BJ (cell line): ENCODE measurements around the gene PGAP6. TPM values are rescaled to one million over a fixed set of nuclear protein-coding genes. Genes with fewer than 3 reads are reported as not detected.

ENCODE experiments used
- CTCF ChIA-PET: fragments of 350-600 bp; formaldehyde crosslinking; extraction: SDS; loops from one replicate; lab custom pipeline; 2021; ENCODE audit warnings: antibody characterized with exemption, inconsistent platforms; lab: Yijun Ruan, JAX
- POLR2A ChIA-PET: fragments of 300-600 bp; sonication (Branson Sonifier 250); formaldehyde crosslinking; extraction: SDS; loops from one replicate; lab custom pipeline; 2021; ENCODE audit warnings: antibody characterized with exemption; lab: Charles Lee
- DNase-seq: peaks from one replicate; pipeline ENCODE4 v3.0.0-alpha.2; 2011; ENCODE audit warnings: low read depth
- H3K27me3 ChIP-seq: 2 replicates; pipeline ENCODE4 v1.6.0; 2011; ENCODE audit warnings: low read length; ENCODE audit not compliant: control insufficient read depth, insufficient read depth
- H3K36me3 ChIP-seq: 2 replicates; pipeline ENCODE4 v1.5.1; 2011; ENCODE audit warnings: low read length; ENCODE audit not compliant: control insufficient read depth, insufficient read depth
- H3K4me3 ChIP-seq: 2 replicates; pipeline ENCODE4 v1.5.1; 2011; ENCODE audit warnings: low read depth, mild to moderate bottlenecking, control low read depth, low read length
- polyA plus RNA-seq: library from polyadenylated mRNA; depleted of rRNA; stranded (reverse); fragments of >200 nt; gene quantifications from 2 replicates; pipeline ENCODE4 v1.2.3, GENCODE V29; 2011
- TF ChIP-seq, protein P1 (sequence below): IDR thresholded peaks from 2 replicates; pipeline ENCODE4 v1.5.1; 2011; ENCODE audit warnings: low read depth, mild to moderate bottlenecking, control low read depth, inconsistent platforms, low read length, moderate library complexity; ENCODE audit not compliant: insufficient read depth

Gene PGAP6
- polyA plus RNA-seq, 1 experiment, result 131 TPM

DNA sequence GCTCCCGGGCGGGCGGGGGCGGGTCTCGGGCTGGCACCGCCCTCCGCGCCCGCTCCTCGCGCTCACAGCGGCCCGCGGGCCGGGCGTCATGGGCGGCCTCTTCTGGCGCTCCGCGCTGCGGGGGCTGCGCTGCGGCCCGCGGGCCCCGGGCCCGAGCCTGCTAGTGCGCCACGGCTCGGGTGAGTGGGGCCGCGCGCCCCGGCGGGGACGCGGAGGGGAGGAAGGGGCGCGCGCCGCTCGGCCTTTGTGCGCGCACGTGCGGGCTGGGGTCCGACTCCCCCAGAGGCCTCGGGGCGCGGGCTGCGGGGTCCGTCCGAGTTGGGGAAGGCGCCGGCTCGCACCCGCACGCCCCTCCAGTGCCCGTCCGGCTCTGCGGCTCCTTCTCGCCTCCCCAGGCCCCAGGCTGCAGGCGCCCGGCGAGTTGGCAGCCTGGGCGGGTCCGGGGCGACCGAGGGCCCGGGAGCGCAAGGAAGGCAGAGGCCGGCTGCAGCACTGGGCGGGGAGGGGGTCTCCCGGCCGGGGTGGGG, 15.4 kb upstream of the PGAP6 start, which contains the start of gene NME4:
Gene NME4 (plus strand): TSS at position 65 of the 527 bp plus-strand sequence. CDS start 24 bp downstream, at position 89.
- CTCF ChIA-PET, result interaction anchor here (1.0 to 1.6 kb wide), 3 partner anchors 10 to 98 kb away, joined by 3 read pairs; partner anchors contain the start of gene MRPL28
- POLR2A ChIA-PET, result no interaction called here
- H3K36me3 ChIP-seq, result peaks cover 10% of the 10 kb centered on the region
- TF ChIP-seq, protein P1, sequence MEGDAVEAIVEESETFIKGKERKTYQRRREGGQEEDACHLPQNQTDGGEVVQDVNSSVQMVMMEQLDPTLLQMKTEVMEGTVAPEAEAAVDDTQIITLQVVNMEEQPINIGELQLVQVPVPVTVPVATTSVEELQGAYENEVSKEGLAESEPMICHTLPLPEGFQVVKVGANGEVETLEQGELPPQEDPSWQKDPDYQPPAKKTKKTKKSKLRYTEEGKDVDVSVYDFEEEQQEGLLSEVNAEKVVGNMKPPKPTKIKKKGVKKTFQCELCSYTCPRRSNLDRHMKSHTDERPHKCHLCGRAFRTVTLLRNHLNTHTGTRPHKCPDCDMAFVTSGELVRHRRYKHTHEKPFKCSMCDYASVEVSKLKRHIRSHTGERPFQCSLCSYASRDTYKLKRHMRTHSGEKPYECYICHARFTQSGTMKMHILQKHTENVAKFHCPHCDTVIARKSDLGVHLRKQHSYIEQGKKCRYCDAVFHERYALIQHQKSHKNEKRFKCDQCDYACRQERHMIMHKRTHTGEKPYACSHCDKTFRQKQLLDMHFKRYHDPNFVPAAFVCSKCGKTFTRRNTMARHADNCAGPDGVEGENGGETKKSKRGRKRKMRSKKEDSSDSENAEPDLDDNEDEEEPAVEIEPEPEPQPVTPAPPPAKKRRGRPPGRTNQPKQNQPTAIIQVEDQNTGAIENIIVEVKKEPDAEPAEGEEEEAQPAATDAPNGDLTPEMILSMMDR, result no peak
- no peaks in the 10 kb centered on the region for H3K27me3 ChIP-seq
- no peak for DNase-seq
- H3K4me3 ChIP-seq, result peak within 1 kb of the TSS; percentile 62

DNA sequence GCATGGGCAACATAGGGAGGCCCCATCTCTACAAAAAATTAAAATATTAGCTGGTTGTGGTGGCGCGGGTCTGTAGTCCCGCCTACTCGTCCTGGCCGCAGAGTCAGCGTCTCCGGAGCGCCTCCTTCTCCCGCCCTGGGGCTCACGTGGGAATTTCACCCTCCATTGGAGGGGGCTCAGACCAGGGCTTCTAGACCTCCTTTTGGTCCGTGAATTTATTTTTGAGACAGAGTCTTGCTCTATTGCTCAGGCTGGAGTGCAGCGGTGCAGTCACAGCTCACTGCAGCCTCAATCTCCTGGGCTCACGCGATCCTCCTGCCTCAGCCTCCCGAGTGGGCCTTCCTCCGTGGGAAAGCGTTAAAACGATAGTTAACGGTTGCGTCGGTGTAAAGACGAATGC, 14.8 kb upstream of the PGAP6 start:
- POLR2A ChIA-PET, result no interaction called here
- no peak for DNase-seq
- TF ChIP-seq, protein P1, result 0 out of 2 replicates have a peak, but pooled peaks have one; percentile 3
- Histone ChIP-seq H3K36me3 (peaks cover 10% of the 10 kb centered on the region), H3K4me3 (peak overlapping the region; percentile 62), H3K27me3 (no peaks in the 10 kb centered on the region)
- CTCF ChIA-PET, result interaction anchor here (0.6 kb wide), 1 partner anchor 43 kb away, joined by 3 read pairs; no protein-coding TSS in a partner anchor

DNA sequence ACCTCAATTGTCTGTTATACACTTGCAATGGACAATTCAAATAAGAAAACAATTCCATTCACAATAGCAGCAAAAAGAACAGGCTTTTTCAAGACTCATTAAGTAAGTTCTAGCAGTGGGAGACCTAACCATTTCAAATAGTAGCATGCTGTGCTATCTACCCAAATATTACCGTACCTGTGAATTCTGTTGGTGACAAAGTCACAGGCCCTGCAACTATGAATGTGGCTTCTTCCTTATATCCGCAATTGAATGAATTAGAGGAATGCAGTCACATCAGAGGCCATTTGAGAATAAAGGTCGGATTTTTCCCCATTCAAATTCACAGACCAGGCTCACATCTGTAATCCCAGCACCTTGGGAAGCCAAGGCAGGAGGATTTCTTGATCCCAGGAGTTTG, 14.4 kb upstream of the PGAP6 start:
- no peak for DNase-seq
- CTCF ChIA-PET, result interaction anchor here (0.6 kb wide), 1 partner anchor 42 kb away, joined by 3 read pairs; no protein-coding TSS in a partner anchor
- Histone ChIP-seq H3K4me3 (peak overlapping the region; percentile 62; the same call in 1 of the 2 replicates), H3K36me3 (peaks cover 10% of the 10 kb centered on the region), H3K27me3 (no peaks in the 10 kb centered on the region)
- TF ChIP-seq, protein P1, result no peak
- POLR2A ChIA-PET, result no interaction called here

DNA sequence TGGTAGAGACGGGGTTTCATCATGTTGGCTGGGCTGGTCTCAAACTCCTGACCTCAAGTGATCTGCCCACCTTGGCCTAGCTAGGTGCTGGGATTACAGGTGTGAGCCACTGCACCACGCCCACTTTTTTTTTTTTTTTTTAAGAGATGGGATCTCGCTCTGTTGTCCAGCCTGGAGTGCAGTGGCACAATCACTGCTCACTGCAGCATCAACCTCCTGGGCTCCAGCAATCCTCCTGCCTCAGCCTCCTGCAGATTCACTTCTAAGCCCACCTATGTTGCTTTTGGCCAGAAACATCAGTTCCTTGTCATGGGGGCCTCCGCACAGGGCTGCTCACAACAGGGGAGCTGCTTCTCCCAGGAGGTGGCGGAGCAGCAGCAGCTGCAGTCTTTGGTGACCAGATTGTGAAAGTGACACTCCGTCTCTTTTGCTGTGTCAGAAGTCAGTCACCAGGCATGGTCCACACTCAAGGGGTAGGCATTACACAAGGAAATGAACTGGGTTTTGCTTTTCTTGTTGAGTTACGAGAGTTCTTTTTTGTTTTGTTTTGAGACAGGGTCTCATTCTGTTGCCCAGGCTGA, 10.8 kb upstream of the PGAP6 start:
- DNase-seq, result no peak
- Histone ChIP-seq H3K36me3 (no peaks in the 10 kb centered on the region), H3K27me3 (no peaks in the 10 kb centered on the region), H3K4me3 (no peak overlapping the region)
- CTCF ChIA-PET, result interaction anchor here (0.6 to 2.5 kb wide), 5 partner anchors 9 to 393 kb away, joined by 3 to 7 read pairs (median 4); partner anchors contain the start of gene RAB11FIP3
- POLR2A ChIA-PET, result no interaction called here
- TF ChIP-seq, protein P1, result no peak

DNA sequence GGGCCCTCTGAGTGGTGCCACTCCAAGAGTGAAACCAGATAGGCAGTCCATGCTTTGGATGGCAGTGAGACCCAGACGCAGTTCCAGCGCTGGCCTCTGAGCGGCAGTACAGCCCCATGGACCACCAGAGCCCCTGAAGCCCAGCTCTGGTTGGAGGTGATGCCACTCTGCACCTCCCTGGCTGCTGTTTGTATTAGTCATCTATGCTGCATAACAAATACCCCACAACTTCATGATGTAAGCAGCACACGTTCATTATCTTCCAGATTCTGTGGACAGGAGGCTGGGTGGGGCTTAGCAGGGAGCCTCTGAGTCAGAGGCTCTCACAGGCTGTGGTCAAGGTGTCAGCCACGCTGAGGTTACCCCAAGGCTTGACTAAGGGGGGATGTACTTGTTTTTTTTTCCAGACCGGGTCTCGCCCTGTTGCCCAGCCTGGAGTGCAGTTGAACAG, 10.1 kb upstream of the PGAP6 start:
- Histone ChIP-seq H3K36me3 (no peaks in the 10 kb centered on the region), H3K27me3 (no peaks in the 10 kb centered on the region), H3K4me3 (no peak overlapping the region)
- ChIA-PET POLR2A (no interaction called here), CTCF (interaction anchor here (0.6 to 2.5 kb wide), 7 partner anchors 9 to 393 kb away, joined by 3 to 7 read pairs (median 4); partner anchors contain the start of gene RAB11FIP3)
- TF ChIP-seq, protein P1, result peak; percentile 79
- no peak for DNase-seq
